Measurements from ENCODE around the gene LARP6. TPM values are rescaled to one million over a fixed set of nuclear protein-coding genes. Genes with fewer than 3 reads are reported as not detected.

LARP6 gene
- total and polyA plus RNA-seq, 4 donors, result 4.2 to 8.7 (median 6.8) TPM

DNA sequence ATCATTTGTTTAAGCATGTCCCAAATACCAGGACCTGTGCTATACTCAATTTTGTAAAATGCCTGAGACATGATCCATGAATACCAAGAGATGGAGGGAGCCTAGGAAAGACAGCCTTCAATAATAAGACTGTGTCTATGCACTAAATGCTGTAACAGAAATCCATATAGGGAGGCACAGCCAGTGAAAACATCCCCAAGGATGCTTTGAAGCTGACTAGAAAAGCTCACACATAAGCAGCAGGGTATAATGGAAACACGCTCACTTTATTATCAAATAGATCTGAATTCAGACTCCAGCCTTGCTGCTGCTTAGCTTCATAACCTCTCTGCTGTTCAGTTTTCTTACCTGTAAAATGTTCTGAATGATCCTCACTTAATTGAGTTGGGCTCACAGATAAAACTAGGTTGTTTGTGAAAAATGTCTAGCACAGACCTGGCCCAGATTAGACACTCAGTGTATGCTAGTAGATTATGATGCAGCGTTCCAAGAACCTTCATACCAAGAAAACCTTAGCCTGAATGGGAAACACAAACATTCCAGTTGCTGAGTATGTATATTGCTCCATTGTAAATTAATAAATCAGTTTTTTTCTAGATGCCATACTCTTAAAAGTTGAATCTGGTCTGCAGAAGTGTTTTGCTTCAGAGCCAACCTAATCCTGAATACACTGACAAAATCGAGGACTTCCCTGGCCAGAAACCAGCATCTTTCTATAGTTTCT is 3.8 kb upstream of the LARP6 start:
- Histone ChIP-seq H3K27ac (ENCODE audit: low read depth in 1 of 2, low read length in 1 of 2) (peak overlapping the region in 1 of 2 donors; percentile 61), H3K27me3 (ENCODE audit: control insufficient read depth in 3 of 3, insufficient read depth in 3 of 3, low read length in 2 of 3) (peaks cover 0 to 3% (median 2%) of the 10 kb centered on the region in 3 donors), H3K4me1 (ENCODE audit: control insufficient read depth in 5 of 5, insufficient read depth in 5 of 5, low read length in 5 of 5) (peaks cover 2 to 34% (median 17%) of the 10 kb centered on the region in 5 donors), H3K4me3 (no peak overlapping the region), H3K9me3 (ENCODE audit: control insufficient read depth in 4 of 4, insufficient read depth in 3 of 4, low read length in 3 of 4) (peaks cover 0 to 2% (median 0%) of the 10 kb centered on the region in 4 donors), H3K9ac (ENCODE audit: insufficient read depth in 1 of 2, low read length in 2 of 2) (no peak overlapping the region), H3K36me3 (ENCODE audit: control insufficient read depth in 4 of 4, insufficient read depth in 4 of 4, low read length in 4 of 4) (no peaks in the 10 kb centered on the region)
- peak in 2 of 3 donors; percentile 34 to 37 for DNase-seq
- no peak for ATAC-seq (ENCODE audit: insufficient read depth, low FRiP score)
- TF ChIP-seq, protein P1, sequence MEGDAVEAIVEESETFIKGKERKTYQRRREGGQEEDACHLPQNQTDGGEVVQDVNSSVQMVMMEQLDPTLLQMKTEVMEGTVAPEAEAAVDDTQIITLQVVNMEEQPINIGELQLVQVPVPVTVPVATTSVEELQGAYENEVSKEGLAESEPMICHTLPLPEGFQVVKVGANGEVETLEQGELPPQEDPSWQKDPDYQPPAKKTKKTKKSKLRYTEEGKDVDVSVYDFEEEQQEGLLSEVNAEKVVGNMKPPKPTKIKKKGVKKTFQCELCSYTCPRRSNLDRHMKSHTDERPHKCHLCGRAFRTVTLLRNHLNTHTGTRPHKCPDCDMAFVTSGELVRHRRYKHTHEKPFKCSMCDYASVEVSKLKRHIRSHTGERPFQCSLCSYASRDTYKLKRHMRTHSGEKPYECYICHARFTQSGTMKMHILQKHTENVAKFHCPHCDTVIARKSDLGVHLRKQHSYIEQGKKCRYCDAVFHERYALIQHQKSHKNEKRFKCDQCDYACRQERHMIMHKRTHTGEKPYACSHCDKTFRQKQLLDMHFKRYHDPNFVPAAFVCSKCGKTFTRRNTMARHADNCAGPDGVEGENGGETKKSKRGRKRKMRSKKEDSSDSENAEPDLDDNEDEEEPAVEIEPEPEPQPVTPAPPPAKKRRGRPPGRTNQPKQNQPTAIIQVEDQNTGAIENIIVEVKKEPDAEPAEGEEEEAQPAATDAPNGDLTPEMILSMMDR (IDR thresholded peaks at IDR 0.05; ENCODE audit: control extremely low read depth, extremely low read depth), result no peak
- WGBS, 2 donors, result 82 to 85% methylated on average over 3 of the region's 3 CpGs

DNA sequence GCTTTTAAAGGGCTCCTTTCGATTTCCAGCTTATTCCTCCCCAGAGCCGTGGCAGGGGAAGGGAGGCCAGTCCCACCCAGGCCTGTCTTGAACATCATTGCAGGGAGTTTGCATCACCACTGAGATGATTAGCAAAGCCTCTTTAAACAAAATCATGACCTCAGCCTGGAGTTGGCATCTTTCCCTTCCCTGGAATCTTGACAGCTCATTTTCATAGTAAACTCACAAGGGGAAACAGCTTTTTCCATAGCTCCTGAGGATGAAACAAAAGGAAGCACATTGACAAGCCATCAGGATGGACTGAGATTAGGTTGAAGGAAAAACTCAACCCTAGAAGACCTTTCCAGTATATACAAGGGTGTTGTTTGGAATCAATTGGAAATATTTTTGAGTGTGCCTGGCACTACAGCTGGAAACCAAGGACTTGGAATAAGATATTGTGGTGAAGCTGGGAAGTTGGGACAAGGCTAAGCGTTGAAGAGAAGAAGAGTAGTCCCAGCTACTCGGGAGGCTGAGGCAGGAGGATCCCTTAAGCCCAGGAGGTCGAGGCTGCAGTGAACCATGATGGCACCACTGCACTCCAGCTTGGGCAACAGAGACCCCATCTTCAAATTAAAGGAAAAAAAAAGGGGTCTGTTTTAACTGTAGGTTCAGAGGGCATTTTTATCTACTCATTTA is 3.1 kb upstream of the LARP6 start:
- Histone ChIP-seq H3K9me3 (ENCODE audit: control insufficient read depth in 4 of 4, insufficient read depth in 3 of 4, low read length in 3 of 4) (peaks cover 0 to 2% (median 0%) of the 10 kb centered on the region in 4 donors), H3K4me1 (ENCODE audit: control insufficient read depth in 5 of 5, insufficient read depth in 5 of 5, low read length in 5 of 5) (peaks cover 5 to 41% (median 17%) of the 10 kb centered on the region in 5 donors), H3K27me3 (ENCODE audit: control insufficient read depth in 3 of 3, insufficient read depth in 3 of 3, low read length in 2 of 3) (peaks cover 0 to 3% (median 2%) of the 10 kb centered on the region in 3 donors), H3K27ac (ENCODE audit: low read depth in 1 of 2, low read length in 1 of 2) (peak overlapping the region; percentile 35 to 82), H3K9ac (ENCODE audit: insufficient read depth in 1 of 2, low read length in 2 of 2) (peak overlapping the region in 1 of 2 donors; percentile 67), H3K36me3 (ENCODE audit: control insufficient read depth in 4 of 4, insufficient read depth in 4 of 4, low read length in 4 of 4) (no peaks in the 10 kb centered on the region), H3K4me3 (no peak overlapping the region)
- DNase-seq (peak; percentile 92 to 99 (median 99)), ATAC-seq (ENCODE audit: insufficient read depth, low FRiP score) (peak; percentile 68)
- TF ChIP-seq, protein P1 (IDR thresholded peaks at IDR 0.05; ENCODE audit: control extremely low read depth, extremely low read depth), result no peak
- 57 to 73% methylated on average over 5 of the region's 5 CpGs for WGBS, 2 donors

DNA sequence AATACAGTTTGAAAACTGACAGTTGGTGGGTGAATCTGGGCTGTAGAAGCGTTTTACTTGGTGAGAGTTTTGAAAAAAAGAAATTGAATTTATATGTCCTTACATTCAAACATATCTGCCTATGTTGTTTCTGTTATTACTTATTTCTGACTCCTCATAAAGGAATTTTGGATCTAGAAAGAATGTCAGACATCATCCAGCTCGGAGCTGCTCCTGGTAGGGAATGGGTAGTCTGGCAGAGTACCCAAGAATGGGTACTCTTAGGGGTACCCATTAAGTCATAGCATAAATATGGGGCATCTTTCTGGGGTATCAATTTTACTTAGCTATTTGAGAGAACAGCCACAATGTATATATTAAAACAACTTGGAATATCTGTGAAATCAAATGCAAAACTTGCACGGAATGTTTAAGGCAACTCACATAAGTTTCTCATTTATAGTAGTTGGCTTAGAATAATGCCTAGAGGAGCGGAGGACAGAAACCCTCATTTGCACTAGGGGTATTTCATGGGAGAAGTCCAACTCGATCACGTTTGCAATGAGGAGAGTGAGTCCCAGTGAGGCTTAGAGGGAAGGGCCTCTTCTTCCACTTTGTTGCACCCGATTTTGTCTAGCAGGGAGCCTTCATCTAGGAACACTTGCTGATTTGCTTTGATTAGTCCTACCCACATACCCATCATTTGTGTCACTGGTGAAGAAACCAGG is 2.4 kb upstream of the LARP6 start:
- peaks cover 0 to 5% (median 2%) of the 10 kb centered on the region in 4 donors for H3K36me3 ChIP-seq (ENCODE audit: control insufficient read depth in 4 of 4, insufficient read depth in 4 of 4, low read length in 4 of 4)
- H3K27me3 ChIP-seq (ENCODE audit: control insufficient read depth in 3 of 3, insufficient read depth in 3 of 3, low read length in 2 of 3), result peaks cover 0 to 3% (median 2%) of the 10 kb centered on the region in 3 donors
- TF ChIP-seq, protein P1 (IDR thresholded peaks at IDR 0.05; ENCODE audit: control extremely low read depth, extremely low read depth), result no peak
- DNase-seq, result peak in 1 of 3 donors; percentile 12
- peaks cover 5 to 41% (median 17%) of the 10 kb centered on the region in 5 donors for H3K4me1 ChIP-seq (ENCODE audit: control insufficient read depth in 5 of 5, insufficient read depth in 5 of 5, low read length in 5 of 5)
- H3K9ac ChIP-seq (ENCODE audit: insufficient read depth in 1 of 2, low read length in 2 of 2), result peak overlapping the region in 1 of 2 donors; percentile 67
- ATAC-seq (ENCODE audit: insufficient read depth, low FRiP score), result no peak
- WGBS, 2 donors, result 67 to 78% methylated on average over 7 of the region's 7 CpGs
- H3K9me3 ChIP-seq (ENCODE audit: control insufficient read depth in 4 of 4, insufficient read depth in 3 of 4, low read length in 3 of 4), result peaks cover 0 to 2% (median 0%) of the 10 kb centered on the region in 4 donors
- H3K27ac ChIP-seq (ENCODE audit: low read depth in 1 of 2, low read length in 1 of 2), result peak overlapping the region; percentile 5 to 82
- H3K4me3 ChIP-seq, result no peak overlapping the region

Measured in lung (tissue), 12 donors.